ENCODE measurements around the gene DACH1.

DACH1 gene

DNA sequence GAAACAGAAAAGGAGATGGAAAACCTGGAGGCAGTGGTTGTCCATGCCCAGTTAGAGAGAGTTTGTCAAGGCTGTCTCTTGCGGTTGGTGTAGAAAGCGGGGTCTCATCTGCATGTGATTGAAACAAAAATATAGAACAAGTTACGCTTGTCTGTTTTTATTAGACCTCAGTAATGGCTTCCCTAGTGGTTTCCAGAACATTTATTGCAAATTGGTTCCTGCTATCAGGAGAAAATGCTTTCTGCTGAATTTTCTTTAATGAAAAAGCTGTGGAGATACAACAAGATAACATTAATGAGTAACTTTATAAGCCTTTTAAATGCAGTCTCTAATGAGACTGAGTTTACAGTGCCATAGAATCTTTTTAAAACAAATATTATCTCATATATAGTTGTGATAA, 378.0 kb downstream of the DACH1 start:
- DNase-seq (ENCODE audit: low read depth), result no peak

DNA sequence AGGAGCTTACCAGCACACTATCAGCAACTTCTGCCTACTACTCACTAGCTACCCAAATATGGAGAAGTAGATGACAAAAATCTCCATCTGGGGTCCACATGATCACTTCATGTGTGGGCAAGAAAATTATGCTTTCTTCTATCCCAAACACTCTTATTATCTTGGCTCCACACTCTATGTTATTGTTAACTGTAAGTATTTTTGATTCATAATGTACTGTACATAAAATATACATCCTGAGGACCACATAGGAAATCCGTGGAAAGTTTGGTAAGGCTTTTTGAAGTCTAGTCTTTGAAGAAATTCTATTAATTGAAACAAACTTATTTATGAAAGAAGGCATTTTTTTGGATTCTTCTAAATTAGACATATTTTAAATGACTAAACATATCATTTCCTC, 378.8 kb downstream of the DACH1 start:
- no peak for DNase-seq (ENCODE audit: low read depth)

DNA sequence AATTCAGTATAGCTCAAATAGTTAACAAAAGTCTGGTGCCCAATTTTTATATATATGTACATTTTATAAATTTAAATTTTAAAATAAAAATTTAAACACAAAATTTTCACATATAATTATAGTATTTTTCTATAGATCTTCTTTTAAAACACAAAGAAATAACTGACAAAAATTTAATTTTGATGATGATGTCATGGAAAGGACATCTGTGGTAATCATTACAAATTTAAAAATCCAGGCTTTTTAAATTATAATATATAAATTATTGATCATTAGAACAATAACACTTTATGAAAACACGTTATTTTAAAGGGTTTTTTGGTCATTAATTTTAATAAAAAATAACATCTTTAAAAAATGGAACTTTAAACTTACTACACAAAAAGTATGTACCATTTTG, 381.1 kb downstream of the DACH1 start:
- no peak for DNase-seq (ENCODE audit: low read depth)

DNA sequence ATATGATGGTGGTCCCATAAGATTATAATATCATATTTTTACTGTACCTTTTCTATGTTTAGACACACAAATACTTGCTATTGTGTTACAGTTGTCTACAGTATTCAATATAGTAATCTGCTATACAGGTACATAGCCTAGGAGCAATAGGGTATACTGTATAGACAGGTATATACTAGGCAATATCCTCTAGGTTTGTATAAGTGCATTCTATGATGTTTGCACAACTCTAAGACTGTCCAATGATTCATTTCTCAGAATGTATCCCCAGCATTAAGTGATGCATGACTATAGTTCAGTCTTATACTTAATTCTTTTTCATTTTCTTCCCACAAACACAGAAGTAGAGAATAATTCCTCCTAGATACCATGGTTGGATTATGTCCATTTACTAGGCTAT, 383.3 kb downstream of the DACH1 start:
- DNase-seq (ENCODE audit: low read depth), result no peak

DNA sequence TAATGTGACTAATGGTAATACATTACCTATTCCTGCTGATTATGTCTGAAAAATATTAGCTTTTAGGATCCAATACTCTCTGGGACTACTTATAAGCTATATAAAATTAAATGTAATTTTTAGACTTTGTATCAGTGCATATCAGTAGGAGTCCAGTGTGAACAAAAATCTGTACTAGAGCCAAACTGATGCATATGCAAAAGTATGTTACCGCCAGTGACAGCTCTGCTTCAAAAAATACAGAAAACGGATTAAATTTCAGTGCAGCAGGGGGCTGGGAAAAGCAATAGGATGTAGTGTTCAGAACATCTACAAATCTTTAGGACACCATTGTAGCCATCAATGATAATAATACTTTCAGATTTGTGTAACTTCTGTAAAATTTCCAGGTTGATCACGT, 385.5 kb downstream of the DACH1 start:
- no peak for DNase-seq (ENCODE audit: low read depth)

DNA sequence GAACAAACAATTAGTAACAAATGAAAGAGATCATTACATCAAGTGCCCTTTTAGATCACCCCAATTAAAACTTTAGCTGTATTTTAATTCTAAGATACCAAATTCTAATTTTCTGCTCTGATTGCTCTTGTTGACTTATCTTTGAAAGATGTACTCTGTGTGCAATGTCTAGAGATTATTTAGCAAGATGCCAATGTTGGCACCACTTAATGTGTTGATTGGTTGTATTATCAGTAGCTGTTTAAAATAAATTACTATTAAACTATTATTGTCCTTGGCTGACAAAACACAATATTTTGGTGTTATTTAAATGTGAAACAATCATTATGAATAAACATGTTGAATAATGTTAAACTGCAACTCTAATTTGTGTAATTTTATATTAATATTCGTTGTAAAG, 386.0 kb downstream of the DACH1 start:
- no peak for DNase-seq (ENCODE audit: low read depth)

DNA sequence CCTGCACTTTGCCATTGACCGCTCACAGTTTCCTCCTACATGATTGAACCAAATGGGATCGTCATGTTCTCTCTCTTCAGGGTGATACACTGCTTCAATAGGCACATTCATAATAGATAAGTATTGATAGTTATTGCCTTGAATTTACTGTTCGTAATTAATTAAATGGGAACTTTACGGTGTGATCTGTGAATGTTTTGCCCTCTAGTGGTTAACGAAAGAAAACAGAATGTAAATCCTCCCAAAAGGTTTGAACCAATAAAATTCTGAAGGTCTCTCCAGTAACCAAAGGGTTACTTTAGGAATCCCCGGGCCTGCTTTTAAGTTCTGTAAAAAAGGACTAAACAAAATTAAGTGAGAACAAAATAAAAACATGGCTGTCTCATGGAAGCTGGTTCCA, 389.3 kb downstream of the DACH1 start:
- DNase-seq (ENCODE audit: low read depth), result no peak

DNA sequence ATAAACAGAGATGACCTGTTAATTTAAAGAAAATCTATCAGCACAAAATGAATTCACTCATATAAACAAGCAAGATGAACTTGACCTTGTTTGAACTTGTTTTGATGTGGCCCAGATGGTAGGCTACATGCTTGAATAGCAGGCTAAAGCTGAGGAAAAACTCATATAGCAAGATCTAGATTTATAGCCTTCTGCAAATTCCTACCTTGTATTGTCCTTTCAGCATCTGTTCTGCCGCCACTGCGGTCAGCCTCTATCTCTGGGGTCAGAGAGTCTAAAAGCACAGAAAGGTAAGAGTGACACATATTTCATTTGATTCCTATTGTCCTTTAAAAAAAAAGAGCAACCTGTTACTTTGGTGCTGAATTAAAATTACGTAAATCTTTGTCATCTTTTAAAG, 392.1 kb downstream of the DACH1 start:
- DNase-seq (ENCODE audit: low read depth), result no peak

DNA sequence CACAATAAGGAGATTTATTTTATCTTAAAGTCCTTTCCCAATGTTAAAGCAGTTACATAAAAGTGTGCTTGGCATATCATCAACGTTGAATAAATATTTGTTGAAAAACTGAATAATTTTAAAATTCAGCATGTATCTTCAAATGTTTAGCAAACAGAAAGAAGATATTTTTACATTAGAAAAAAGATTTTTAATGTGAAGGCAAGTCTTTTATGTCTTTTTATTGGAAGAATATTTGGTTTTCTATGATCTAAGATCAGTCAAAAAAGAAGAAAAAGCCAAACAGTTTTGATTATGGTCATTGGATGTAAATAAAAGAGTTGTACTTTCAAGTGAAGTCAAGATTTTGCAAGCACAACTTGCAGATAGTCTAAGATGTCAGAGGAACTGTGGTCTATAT, 397.4 kb downstream of the DACH1 start:
- no peak for DNase-seq (ENCODE audit: low read depth)

DNA sequence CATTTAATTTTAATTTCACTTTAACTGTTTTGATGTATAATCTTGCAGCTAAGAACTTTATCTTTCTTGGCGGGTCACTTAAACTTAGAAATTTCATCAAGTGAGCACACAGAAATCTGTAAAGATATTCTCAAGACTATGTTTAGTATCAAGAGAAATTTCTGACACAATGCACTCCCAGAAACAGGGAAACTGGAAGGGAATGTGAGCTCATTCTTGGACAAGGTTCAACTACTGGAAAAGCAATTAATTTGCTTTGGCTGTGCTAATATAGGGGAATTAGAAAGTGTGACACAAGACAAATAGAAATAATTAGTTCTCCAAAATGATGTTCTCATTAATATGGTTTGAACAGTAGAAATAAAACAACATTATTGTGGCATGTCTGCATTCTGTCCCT, 402.3 kb downstream of the DACH1 start:
- no peak for DNase-seq (ENCODE audit: low read depth)

DNA sequence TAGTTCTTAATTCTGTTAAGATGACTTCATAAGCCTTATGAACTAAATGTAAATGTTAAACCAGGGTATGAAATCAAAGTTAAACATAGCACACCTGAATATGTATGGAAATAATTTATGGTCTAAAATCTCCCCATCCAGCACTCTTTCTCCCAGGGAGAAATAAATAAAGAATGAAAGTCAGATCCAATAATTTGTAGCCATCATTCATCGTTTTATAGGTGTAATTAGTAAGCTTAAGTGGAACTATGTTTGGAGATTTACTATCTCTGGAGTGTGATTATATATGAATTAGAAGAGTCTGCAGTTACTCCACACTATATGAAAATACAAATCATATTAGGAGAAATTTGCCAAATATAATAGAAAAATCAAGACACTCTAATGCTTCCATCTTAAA, 405.1 kb downstream of the DACH1 start:
- DNase-seq (ENCODE audit: low read depth), result no peak

DNA sequence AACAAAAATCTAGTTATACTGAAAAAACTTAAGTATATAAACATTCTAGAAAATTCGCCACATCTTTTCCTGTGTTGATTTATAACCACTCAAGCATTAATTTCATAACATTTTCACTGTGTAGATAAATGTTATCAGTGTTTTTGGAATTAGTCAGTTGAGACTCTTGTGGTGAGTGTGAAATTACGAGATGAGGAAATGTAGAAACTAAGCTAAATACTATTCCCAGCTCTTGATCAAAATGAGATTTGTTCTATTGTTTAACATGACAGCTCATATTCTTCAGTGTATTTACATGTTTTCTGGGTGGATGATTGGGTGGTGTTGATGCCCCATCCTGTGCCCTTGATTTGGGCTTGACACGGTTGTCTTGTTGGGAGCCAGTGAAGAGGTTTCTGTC, 406.8 kb downstream of the DACH1 start:
- DNase-seq (ENCODE audit: low read depth), result no peak

DNA sequence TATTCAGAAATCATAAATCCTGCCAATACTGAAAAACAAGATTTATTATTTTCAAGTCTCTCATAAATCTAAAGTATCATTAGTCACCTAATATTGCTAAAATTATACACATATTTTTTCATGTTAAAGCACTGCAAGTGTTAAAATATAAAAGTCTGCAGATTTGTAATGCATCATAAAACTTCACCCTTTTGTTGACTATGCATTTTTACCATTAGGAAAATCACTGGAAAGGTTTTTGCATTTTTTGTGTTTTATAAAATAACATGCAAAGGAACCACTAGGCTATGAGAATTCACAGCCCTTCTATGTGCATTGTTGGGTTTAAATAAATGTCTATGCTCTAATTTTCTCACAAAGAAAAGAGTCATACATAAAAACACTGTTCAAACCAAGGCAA, 407.3 kb downstream of the DACH1 start:
- DNase-seq (ENCODE audit: low read depth), result no peak

DNA sequence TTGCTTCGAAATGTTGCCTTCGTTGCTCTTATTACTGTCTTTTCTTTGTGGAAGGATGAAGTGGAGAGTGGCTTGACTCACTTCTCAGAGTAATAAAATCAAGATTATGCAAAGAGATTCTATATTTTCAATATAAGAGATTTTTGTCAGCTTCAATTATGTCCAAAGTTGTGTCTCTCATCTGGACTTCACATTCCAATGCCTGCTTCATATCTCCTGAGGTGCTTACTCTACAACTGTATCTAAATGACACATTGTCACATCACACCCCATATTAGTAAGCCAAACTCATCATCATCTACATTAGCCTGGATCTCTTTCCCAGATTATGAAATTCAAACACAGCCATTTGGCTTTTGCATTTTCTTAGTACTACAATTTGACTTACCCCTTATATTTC, 409.4 kb downstream of the DACH1 start:
- no peak for DNase-seq (ENCODE audit: low read depth)

DNA sequence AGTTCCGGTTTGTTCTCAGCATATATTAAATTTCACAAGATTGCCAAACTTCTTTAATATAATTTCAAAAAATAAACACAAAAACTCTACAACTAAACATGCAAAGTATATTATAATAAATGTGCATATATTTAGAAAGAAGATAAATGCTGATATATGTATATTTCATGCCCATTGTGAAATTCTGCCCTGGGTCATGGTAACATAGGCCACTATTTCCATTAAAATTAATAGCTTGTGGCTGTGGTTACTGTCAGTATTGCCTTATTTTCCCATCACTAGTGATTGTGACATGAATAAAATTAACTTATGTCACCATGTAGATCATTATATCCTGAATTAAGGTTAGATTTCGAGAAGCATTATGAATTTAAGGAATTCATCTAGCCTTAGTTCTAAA, 410.9 kb downstream of the DACH1 start:
- no peak for DNase-seq (ENCODE audit: low read depth)

DNA sequence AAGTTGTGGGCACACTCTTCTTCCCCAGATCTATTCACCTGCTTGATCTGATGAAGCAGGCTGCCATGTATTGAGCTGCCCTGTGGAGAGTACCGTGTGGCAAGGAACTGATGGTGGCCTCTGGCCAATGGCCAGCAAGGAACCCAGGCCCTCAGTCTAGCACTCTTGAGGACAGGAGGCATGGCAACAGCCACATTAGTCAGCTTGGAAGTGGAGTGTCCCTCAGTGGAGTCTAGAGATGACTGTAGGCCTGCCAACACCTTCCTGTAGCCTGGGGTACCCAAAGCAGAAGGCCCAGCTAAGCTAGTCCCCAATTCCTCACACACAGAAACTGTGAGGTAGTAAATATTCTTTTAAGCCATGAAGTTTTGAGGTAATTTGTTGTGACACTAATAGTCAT, 412.5 kb downstream of the DACH1 start:
- no peak for DNase-seq (ENCODE audit: low read depth)

DNA sequence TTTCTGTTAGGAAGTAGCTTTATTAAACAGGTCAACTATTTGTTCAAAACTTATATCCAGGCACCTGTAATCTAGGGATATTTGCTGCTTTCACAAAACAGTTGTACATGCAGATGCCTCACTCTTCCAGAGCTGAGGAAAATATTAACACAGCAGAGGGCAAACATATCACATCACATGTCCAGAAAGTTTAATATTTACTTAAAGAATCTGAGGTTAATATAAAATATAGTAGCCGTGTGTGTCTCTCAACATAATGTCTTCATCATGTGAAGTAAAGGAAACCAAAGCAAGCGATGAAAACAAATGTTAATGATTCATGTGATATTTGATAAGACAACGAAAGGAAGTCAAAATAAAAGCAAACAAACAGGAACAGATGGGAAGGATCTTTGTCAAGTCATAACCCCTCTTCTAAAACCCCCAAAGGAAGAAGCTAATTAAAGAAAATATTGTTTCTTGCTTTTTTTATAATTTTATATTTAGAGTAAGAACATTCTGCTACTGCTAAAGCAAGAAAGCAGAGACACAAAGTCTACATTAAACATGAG, 418.8 kb downstream of the DACH1 start:
- DNase-seq (ENCODE audit: low read depth), result no peak

DNA sequence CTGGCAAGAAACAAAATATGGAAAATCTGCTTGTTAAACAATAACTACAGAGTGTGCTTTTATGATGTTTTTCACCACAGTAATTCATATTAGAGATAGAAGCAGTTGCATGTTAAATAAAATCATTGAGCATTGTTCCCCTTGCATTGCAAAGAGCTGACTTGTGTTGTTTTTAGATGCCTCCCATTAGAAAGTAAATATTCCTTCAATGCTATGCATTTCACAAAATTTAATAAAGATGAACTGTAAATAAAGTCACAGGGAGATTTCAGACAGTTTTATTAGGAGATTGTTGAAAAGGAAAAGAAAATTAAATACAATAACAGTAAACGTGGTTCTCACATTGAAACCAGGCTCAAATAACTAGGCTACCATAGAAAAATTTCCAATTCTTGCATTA, 429.3 kb downstream of the DACH1 start:
- DNase-seq (ENCODE audit: low read depth), result no peak

DNA sequence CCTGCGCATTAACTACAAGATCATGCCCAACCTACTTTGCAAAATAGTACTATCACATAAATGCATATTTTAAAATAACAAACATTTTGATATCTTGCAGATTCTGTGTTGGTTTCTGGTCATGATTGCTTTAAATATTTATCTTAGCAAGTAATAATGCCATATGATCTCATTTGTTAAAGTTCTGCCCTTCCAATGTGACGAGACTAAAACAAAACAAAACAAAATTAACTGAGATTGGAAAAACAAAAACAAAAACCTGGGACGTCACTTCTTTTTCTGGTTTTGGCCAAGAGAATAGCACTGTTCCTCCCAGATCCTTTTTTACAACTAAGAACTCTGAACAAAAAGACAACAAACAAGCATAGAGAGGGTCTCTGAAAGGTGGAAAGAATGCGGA, 436.3 kb downstream of the DACH1 start:
- DNase-seq (ENCODE audit: low read depth), result no peak

DNA sequence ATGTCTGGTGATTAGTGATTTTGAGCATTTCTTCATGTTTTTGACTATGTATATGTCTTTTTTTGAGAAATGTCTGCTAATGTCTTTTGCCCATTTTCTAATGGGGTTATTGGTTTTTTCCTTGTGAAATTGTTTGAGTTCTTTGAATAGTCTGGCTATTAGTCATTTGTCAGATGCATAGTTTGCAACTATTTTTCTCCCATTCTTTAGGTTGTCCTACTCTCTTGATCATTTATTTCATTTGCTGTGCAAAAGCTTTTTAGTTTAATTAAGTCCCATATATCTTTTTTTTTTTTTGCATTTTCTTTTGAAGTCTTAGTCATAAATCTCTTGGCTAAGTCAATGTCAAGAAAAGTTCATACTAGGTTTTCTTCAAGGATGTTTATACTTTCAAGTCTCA, 449.8 kb downstream of the DACH1 start:
- no peak for DNase-seq (ENCODE audit: low read depth)

DNA sequence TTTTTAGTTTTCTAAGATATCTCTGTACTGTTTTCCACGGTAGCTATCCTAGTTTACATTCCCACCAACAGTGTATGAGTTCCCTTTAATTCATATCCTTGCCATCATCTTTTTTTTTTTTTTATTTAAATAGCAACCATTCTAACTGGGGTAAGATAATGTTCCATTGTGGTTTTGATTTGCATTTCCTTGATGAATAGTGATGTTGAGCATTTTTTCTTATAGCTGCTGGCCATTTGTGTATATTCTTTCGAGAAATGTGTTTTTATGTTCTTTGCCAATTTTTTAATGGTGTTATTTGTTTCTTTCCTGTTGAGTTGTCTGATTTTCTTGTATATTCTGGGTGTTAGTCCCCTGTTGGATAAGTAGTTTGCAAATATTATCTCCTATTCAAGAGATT, 454.8 kb downstream of the DACH1 start:
- DNase-seq (ENCODE audit: low read depth), result no peak

DNA sequence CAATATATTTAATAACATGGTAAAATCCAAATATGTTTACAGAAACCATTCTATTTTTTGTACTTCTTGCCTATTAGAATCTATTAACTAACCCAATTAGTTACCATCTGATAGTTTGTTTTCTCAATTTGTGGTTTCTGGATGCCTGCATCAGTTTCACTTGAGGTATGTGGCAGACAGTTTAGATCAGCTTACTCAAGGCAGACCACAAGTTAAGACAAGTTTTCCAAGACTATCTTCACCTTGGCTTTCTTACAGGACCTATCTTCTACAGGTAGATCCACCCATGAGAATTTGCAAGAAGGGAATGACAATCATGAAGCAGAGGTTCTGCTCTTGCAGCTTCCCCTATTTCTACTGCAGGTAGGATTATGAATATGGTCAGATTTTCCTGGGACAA, 458.6 kb downstream of the DACH1 start:
- DNase-seq (ENCODE audit: low read depth), result no peak

DNA sequence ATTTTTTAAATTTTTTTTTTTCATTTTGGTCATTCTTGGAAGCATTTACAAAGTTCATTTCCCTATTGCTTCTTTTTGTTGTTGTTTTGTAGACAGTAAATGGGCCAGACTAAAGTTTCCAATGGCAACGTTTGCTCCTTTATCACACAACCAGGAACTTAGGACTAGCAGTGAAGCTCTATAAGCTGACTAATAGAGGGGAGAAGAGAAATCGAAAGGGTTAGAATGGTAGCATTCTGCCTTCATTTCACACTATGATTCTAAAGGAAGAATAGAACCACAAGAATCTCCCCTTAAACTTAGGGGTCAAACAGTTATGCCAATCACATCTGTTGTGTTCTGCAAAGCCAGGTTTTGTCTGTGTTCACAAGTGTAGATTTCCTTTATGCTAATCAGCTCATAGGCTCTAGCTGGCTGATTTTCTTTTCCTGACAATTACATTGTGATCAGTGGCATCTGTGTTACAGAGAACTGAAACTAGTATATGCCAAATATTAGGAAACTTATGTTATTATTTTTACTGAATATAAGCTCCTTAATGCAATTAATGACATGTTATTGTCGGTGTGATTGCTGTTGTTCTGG, 467.3 kb downstream of the DACH1 start:
- DNase-seq (ENCODE audit: low read depth), result no peak

DNA sequence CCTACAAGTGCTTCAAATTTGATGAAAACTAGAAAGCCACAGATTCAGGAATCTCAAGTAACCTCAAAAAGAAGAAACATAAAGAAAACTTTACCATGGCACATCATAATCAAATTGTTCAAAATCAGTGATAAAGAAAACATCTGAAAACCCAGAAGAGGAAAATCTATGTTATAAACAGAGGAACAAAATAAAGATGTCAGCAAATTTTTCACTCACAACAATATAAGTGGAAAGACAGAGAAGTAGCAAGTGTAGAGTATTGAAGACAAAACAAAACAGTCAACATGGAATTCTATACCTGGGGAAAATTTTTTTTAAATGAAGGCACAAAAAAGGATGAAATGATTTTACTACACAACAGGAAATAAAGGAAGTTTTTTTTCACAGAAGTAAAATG, 470.9 kb downstream of the DACH1 start:
- DNase-seq (ENCODE audit: low read depth), result no peak

DNA sequence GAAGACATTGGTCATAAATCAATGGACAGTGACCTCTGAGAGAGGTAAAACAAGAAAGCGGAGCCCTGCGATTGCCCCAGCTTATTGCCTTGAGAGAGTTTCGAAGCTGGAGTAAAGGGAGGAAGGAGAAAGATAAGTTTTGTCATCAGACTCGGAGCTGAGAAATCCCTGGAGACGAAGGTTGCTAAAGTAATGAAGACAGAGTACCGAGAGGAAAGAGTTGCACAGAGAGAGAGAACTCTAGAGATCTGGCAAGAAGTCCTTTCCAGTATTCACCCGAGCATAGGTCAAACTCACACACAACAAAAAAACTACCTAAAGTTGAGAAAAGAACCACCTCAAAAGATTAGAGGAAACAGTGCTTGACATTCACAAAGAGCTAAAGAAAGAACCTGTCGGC, 472.0 kb downstream of the DACH1 start:
- DNase-seq (ENCODE audit: low read depth), result no peak
